LNCaP clone FGC (cell line): ENCODE measurements around the gene IL4I1.
"Not testable (repeated sequence)": the region's sequence is repeated elsewhere in the genome, so short reads cannot be mapped to it uniquely, and the experiment has no call there.

Source experiments
- DNase-seq: peaks from one replicate; pipeline ENCODE4 v3.0.0-alpha.2; 2011; ENCODE audit warnings: low read depth
- H3K4me3 ChIP-seq: 2 replicates; pipeline ENCODE4 v1.5.1; 2011; ENCODE audit warnings: mild to moderate bottlenecking, low read depth, low read length, control low read depth
- TF ChIP-seq, protein P1 (sequence below): IDR thresholded peaks from 2 replicates; pipeline ENCODE4 v1.5.1; 2012; ENCODE audit warnings: mild to moderate bottlenecking; ENCODE audit not compliant: control insufficient read depth, insufficient read depth; ENCODE audit errors: extremely low read depth

The IL4I1 gene, protein sequence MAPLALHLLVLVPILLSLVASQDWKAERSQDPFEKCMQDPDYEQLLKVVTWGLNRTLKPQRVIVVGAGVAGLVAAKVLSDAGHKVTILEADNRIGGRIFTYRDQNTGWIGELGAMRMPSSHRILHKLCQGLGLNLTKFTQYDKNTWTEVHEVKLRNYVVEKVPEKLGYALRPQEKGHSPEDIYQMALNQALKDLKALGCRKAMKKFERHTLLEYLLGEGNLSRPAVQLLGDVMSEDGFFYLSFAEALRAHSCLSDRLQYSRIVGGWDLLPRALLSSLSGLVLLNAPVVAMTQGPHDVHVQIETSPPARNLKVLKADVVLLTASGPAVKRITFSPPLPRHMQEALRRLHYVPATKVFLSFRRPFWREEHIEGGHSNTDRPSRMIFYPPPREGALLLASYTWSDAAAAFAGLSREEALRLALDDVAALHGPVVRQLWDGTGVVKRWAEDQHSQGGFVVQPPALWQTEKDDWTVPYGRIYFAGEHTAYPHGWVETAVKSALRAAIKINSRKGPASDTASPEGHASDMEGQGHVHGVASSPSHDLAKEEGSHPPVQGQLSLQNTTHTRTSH

DNA sequence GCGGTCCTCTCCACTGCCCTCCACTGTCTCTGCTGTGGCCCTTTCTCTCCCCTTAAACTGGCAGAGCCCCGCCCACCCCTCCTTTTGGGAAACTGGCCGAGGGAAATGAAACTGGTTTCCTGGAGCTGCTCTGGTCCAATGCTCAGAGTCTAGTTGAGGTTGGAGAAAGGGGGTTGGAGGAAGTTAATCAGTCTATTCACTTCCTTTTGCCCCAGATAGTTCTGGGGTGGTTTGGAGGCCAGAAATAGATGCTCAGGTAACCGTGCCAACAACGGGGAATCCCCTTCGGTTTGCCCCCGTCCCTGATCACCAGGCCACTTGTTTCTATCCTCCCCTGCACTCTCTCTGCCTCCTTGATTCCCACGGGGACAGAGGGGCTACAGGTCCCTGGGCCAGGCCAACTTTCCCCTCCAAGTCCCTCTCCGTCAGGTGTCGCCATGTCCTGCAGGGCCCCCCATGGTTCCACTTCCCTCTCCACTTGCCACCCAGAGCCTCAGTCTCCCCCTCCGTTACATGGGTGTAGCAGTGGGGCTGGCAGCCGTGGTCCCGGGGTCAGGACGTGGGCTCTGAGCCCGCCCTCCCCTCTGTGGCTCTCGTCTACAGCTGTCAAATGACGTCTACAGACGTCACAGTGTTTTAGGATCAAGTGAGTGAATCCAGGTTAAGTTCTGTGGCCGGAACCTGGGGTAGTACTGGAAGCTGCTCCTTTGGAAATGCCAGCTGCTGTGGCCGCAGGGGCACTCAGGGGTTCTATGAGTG, at the start of gene IL4I1:
IL4I1 (minus strand) TSS at position 25 of the 759 bp plus-strand sequence. CDS start 727 bp downstream, outside the sequence.
- TF ChIP-seq, protein P1, sequence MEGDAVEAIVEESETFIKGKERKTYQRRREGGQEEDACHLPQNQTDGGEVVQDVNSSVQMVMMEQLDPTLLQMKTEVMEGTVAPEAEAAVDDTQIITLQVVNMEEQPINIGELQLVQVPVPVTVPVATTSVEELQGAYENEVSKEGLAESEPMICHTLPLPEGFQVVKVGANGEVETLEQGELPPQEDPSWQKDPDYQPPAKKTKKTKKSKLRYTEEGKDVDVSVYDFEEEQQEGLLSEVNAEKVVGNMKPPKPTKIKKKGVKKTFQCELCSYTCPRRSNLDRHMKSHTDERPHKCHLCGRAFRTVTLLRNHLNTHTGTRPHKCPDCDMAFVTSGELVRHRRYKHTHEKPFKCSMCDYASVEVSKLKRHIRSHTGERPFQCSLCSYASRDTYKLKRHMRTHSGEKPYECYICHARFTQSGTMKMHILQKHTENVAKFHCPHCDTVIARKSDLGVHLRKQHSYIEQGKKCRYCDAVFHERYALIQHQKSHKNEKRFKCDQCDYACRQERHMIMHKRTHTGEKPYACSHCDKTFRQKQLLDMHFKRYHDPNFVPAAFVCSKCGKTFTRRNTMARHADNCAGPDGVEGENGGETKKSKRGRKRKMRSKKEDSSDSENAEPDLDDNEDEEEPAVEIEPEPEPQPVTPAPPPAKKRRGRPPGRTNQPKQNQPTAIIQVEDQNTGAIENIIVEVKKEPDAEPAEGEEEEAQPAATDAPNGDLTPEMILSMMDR, result no peak
- H3K4me3 ChIP-seq, result no peak within 1 kb of the TSS
- no peak for DNase-seq

DNA sequence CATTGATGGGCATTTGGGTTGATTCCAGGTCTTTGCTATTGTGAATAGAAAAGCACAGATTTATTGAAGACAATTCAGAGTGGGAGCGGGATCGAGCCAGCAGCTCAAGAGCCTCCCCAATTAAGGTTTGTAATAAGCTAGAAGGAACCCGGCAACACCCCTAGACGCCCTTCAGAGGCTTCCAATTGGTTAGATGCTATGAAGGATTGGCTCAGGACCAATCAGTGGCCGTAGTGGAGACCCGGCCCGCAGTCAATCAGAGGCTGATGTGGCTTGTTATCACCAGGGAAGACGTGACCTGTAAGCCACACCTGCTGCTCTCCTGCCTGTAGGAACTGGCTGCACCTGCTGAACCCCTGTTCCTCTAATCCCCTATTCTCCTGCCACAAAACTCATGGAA, 49.7 kb upstream of the IL4I1 start:
- TF ChIP-seq, protein P1, result no peak
- no peak for DNase-seq
- no peak overlapping the region for H3K4me3 ChIP-seq

DNA sequence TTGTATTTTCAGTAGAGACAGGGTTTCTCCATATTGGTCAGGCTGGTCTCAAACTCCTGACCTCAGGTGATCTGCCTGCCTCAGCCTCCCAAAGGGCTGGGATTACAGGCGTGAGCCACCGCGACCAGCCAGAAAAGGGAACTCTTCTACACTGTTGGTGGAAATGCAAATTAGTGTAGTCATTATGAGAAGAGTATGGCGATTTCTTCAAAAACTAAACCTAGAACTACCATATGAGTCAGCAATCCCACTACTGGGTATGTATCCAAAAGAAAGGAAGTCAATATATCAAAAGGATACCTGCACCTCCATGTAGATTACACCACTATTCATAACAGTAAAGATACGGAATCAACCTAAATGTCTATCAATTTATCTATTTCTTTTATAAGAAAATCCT, 47.9 kb upstream of the IL4I1 start:
- not testable (repeated sequence) for H3K4me3 ChIP-seq, DNase-seq

DNA sequence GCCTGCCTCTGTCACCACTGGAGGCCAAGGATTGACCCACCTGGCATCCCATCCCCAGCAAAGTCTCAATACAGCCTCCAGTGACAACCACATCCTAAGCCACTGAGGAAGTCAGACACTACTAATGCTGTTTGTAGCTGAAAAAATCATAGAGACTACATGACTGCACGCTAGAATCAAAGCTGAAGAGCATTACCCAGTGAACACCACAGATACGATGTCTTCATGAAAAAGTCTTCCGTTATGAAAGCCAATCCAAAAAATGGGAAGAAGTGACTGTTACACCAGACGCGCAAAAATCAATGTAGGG, 43.8 kb upstream of the IL4I1 start:
- no peak for DNase-seq
- TF ChIP-seq, protein P1, result no peak
- H3K4me3 ChIP-seq, result no peak overlapping the region

DNA sequence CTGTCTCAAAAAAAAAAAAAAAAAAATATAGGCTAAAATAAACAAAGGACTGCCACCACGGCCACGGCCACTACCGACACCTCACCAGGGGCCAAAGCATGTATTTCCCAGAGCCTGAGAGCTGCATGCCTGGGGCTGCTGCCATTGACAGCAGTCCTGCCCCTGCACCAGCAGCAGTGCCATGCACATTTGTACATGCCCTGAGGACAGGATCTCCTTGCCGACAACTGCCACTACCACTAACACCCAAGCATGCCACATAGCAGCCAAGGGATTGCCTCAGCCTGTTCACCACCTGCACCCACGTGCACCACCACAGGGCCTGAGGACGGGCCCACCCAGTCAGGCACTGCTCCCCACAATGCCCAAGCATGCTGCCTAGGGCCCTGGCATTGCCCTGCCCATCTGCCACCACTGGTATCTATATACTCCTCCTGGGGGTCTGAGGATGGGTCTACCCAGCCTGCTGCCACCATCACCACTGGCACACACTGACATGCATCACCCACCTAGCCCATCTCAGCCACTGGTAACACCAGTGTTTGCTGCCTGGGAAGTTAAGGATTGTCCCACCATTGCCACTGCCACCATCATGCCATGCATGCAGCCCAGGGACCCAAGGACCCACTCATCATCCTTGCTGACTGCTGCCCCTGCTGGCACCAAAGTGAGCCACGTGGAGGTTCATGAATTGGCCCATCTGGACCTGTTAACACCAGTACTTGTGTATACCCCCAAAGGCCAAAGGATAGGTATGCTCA, 43.2 kb upstream of the IL4I1 start:
- H3K4me3 ChIP-seq, result no peak overlapping the region
- TF ChIP-seq, protein P1, result 0 out of 2 replicates have a peak, but pooled peaks have one; percentile 2
- no peak for DNase-seq

DNA sequence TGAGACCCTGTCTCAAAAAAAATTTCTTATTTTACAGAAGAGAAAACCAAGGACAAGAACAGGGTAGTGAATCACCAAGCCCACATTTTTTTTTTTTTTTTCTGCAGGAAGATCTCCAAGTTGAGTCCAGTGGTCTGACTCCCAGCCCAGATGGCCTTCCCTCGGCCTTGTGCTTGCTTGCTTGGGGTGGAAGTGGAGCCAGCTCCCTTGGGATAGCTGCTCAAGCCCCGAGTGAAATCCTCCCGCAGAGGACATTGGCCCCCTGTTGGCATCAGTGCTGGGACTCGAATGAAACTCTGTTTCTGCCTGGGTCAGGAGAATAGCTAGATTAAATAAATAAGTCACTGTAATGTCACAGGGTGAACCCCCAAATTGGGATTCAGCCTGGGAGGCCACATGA, 42.0 kb upstream of the IL4I1 start:
- no peak overlapping the region for H3K4me3 ChIP-seq
- no peak for DNase-seq
- TF ChIP-seq, protein P1, result no peak
